Measurements from ENCODE around the gene GHSR.

- TF ChIP-seq, protein P1, sequence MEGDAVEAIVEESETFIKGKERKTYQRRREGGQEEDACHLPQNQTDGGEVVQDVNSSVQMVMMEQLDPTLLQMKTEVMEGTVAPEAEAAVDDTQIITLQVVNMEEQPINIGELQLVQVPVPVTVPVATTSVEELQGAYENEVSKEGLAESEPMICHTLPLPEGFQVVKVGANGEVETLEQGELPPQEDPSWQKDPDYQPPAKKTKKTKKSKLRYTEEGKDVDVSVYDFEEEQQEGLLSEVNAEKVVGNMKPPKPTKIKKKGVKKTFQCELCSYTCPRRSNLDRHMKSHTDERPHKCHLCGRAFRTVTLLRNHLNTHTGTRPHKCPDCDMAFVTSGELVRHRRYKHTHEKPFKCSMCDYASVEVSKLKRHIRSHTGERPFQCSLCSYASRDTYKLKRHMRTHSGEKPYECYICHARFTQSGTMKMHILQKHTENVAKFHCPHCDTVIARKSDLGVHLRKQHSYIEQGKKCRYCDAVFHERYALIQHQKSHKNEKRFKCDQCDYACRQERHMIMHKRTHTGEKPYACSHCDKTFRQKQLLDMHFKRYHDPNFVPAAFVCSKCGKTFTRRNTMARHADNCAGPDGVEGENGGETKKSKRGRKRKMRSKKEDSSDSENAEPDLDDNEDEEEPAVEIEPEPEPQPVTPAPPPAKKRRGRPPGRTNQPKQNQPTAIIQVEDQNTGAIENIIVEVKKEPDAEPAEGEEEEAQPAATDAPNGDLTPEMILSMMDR (IDR thresholded peaks at IDR 0.05), result no peak
- no peak for TF ChIP-seq POLR2A (IDR thresholded peaks at IDR 0.05)
Measured at GRCh38 chr3:172407872-172408271, 40.4 kb downstream of the GHSR start.

Measured in thyroid gland (tissue), 4 donors.